Measurements from ENCODE around the gene SMCR8.
A peak's percentile ranks its signal among the peaks of the same experiment; 100 is the strongest.

SMCR8 gene, protein sequence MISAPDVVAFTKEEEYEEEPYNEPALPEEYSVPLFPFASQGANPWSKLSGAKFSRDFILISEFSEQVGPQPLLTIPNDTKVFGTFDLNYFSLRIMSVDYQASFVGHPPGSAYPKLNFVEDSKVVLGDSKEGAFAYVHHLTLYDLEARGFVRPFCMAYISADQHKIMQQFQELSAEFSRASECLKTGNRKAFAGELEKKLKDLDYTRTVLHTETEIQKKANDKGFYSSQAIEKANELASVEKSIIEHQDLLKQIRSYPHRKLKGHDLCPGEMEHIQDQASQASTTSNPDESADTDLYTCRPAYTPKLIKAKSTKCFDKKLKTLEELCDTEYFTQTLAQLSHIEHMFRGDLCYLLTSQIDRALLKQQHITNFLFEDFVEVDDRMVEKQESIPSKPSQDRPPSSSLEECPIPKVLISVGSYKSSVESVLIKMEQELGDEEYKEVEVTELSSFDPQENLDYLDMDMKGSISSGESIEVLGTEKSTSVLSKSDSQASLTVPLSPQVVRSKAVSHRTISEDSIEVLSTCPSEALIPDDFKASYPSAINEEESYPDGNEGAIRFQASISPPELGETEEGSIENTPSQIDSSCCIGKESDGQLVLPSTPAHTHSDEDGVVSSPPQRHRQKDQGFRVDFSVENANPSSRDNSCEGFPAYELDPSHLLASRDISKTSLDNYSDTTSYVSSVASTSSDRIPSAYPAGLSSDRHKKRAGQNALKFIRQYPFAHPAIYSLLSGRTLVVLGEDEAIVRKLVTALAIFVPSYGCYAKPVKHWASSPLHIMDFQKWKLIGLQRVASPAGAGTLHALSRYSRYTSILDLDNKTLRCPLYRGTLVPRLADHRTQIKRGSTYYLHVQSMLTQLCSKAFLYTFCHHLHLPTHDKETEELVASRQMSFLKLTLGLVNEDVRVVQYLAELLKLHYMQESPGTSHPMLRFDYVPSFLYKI
- 114 to 283 (median 157) reads per million in 9 experiments for total RNA-seq

DNA sequence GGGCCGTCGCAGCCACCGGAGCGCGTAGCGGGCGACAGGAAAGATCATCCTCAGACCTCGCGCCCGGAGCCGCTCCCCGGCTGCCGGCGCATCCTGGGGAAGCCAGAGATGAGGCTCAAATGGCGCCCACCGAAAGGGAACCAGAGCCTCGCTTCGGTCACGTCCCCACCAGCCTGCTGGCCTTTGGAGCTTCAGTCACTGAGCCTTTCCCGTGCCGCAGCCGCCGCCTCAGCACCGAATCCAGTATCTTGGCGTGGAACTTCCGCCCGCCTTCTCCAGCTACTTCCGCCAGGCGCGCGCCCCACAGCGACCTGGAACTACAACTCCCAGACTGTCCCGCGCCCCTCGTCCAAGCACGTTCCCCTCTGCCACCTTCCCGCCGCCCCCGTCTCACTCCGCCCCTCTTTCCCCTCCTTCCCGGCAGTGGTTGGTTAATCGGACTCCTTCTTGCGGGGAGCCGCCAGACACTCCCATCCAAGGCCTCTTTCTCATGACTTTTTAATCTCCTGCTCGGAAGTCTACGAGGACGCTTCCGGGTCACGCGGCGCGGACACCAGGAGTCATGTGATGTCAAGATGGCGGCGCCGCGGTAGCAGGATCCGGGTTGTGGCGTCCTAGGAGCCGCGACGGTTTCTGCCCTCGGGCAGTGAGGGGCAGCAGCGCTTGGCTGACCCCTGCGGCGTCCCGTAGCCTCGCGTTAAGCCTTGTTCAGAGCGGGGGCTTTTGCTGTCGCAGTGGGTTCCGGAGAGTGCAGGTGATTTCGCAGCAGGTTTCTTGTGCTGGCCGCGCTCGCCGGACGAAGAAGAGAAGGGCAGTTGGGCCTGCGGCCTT is at the start of gene SMCR8, which contains the start of gene TOP3A:
SMCR8 (plus strand) TSS at position 563 of the 831 bp plus-strand sequence. CDS start 497 bp downstream, outside the sequence.
TOP3A (minus strand) TSS at position 264 of the 831 bp plus-strand sequence; CDS start at position 48, 216 bp downstream.
- peak; percentile 90 for ATAC-seq (replicated peaks)
- Mint-ChIP-seq H3K36me3 (ENCODE audit: insufficient read depth) (peaks cover 43% of the 10 kb centered on the region), H3K4me1 (ENCODE audit: low read depth in 2 of 2) (peaks cover 52 to 68% of the 10 kb centered on the region in 2 donors), H3K9me3 (no peaks in the 10 kb centered on the region), H3K4me3 (peak within 1 kb of the TSS; percentile 88 to 98), H3K27ac (peak within 1 kb of the TSS; percentile 95), H3K27me3 (no peaks in the 10 kb centered on the region)
- DNase-seq, result peak; percentile 93 to 96 (median 95)

DNA sequence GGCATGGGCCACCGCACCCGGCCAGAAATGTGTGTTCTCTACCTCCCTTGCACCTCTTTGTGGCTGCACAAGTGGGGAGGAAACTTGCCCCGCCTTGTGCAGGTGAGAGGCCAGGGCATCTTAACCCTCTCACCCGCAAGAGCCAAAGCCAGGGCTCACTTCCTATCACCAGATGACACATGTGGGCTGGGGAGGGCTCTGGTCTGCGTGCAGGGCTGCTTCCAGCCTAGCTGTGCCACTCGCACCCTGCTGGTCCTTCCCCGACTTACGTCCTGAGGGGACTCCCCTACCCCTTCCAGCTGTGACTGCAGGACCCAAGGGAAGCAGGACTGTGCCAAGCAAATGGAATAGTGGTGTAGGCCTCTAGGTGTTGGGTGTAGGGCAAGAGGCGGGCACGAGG is 47.7 kb upstream of the SMCR8 start:
- H3K4me1 Mint-ChIP-seq (ENCODE audit: low read depth in 2 of 2), result peaks cover 13 to 22% of the 10 kb centered on the region in 2 donors
- peak in 1 of 3 experiments; percentile 24 for DNase-seq
- peak; percentile 77 for ATAC-seq (replicated peaks)
- no peaks in the 10 kb centered on the region for H3K9me3 Mint-ChIP-seq
- H3K36me3 Mint-ChIP-seq (ENCODE audit: insufficient read depth), result peaks cover 10% of the 10 kb centered on the region
- H3K27ac Mint-ChIP-seq, result no peak overlapping the region
- peak overlapping the region in 1 of 2 donors; percentile 62 for H3K4me3 Mint-ChIP-seq
- H3K27me3 Mint-ChIP-seq, result no peaks in the 10 kb centered on the region

DNA sequence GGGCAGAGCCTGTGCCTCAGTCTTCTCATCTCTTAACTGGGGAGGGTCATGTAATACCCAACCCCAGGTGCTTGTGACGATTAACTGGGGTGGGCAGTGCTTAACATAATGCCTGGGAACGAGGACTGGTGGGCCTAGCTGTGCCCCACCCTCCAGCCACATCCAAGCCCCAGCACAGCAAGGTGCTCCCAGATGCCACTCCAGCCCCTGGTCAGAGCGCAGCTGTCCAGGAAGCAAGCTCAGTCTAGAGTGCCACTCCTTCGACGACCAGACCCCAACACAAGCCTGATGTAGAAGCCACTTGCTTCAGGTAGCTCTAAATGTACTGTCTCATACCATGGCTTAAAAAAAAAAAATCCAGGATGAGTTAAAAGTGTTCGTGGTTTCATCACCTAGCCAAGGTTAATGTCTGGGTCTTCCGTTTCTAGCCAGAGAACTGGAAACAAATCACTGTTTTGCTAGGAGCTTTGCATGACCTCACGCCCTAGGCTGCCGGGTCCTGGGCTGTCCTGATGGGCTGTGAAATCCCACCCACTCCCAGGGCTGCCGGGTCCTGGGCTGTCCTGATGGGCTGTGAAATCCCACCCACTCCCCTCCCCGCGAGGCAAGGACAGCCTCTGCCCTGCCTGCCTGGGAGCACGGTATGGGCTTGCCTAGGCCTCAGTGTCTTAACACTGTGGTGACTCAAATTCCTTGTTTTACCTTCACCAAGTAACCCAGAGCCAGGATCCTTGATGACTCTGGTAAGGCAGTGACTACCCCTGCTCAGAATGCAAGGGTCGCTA is 47.0 kb upstream of the SMCR8 start:
- peak overlapping the region in 1 of 2 donors; percentile 26 for H3K27ac Mint-ChIP-seq
- H3K4me3 Mint-ChIP-seq, result peak overlapping the region in 1 of 2 donors; percentile 62

DNA sequence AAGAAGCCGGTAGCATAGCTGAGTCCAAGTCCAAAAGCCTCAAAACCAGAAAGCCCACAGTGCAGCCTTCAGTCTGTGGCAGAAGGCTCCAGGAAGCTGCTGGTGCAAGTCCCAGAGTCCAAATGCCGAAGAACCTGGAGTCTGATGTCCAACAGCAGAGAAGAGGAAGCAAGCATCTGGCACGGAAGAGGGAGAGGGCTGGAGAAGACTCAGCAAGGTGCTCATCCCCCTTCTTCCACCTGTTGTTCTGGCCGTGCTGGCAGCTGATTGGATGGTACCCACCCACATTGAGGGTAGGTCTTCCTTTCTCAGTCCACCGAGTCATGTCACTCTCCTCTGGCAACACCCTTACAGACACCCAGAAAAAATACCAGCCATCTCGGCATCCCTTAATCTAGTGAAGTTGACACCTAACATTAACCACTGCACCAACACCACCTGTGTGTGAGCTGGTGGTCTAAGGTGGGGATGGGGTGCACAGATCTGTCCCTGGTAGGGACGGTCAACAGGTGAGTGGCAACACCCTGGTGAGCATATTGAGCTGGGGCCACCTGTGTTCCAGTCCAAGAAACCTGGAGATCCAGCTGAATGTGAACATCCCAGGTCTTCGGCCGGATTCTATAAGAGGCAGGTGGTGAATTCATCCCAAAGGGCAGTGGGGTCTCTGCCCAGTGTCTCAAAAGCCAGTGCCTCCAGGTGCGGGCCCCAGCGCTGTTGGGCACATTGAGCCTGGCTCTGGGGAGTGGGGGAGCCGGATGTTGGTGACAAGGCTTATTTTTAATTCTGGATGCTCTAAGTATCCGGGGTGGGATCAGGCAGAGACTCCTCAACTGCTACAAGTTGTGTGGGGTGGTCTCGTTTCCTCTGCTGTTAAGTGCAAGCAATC is 44.8 kb upstream of the SMCR8 start:
- ATAC-seq (replicated peaks), result no peak
- no peaks in the 10 kb centered on the region for H3K9me3 Mint-ChIP-seq
- peaks cover 8 to 16% of the 10 kb centered on the region in 2 donors for H3K4me1 Mint-ChIP-seq (ENCODE audit: low read depth in 2 of 2)
- peak overlapping the region; percentile 44 to 55 for H3K27ac Mint-ChIP-seq
- no peaks in the 10 kb centered on the region for H3K27me3 Mint-ChIP-seq
- H3K4me3 Mint-ChIP-seq, result no peak overlapping the region
- DNase-seq, result no peak
- H3K36me3 Mint-ChIP-seq (ENCODE audit: insufficient read depth), result peaks cover 13% of the 10 kb centered on the region

More for the DNA sequence above, 47.0 kb upstream of the SMCR8 start:
- H3K27me3 Mint-ChIP-seq, result no peaks in the 10 kb centered on the region
- no peak for DNase-seq
- ATAC-seq (replicated peaks), result peak; percentile 81
- H3K36me3 Mint-ChIP-seq (ENCODE audit: insufficient read depth), result peaks cover 10% of the 10 kb centered on the region
- peaks cover 11 to 18% of the 10 kb centered on the region in 2 donors for H3K4me1 Mint-ChIP-seq (ENCODE audit: low read depth in 2 of 2)
- no peaks in the 10 kb centered on the region for H3K9me3 Mint-ChIP-seq

DNA sequence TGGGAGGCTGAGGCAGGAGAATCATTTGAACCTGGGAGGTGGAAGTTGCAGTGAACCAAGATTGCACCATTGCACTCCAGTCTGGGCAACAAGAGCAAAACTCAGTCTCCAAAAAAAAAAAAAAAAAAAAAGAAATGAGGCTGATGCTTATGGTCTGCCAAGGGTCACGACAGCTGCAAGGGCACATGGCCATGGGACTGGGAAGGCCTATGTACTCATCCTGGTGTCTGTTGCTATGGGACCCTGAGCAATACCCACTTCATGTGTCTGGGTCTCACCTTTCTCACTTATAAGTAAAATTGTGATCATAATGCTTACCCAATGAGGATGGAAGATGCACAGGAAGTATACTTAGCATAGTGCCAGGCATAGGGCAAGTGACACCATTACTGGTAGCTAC is 38.0 kb upstream of the SMCR8 start:
- H3K27me3 Mint-ChIP-seq, result no peaks in the 10 kb centered on the region
- ATAC-seq (replicated peaks) (no peak), DNase-seq (no peak)
- no peaks in the 10 kb centered on the region for H3K9me3 Mint-ChIP-seq
- H3K4me3 Mint-ChIP-seq, result no peak overlapping the region
- peaks cover 0 to 1% of the 10 kb centered on the region in 2 donors for H3K4me1 Mint-ChIP-seq (ENCODE audit: low read depth in 2 of 2)
- H3K36me3 Mint-ChIP-seq (ENCODE audit: insufficient read depth), result peaks cover 40% of the 10 kb centered on the region
- no peak overlapping the region for H3K27ac Mint-ChIP-seq

DNA sequence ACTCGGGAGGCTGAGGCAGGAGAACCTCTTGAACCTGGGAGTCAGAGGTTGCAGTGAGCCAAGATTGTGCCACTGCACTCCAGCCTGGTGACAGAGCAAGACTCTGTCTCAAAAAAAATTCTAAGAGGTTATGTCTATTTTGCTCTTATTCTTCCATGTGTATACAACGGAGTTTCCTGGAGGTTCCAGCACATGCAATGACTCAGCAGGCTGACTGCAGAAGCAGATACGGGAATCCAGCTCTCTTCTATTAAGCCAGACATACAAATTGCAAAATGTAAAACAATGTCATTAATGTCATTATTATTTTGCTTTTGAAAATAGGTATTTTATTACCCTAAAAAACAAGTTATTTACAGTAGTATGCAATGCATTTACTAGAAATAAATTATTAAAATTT is 36.2 kb upstream of the SMCR8 start:
- no peak overlapping the region for H3K4me3 Mint-ChIP-seq
- no peak overlapping the region for H3K27ac Mint-ChIP-seq
- peaks cover 56% of the 10 kb centered on the region for H3K36me3 Mint-ChIP-seq (ENCODE audit: insufficient read depth)
- H3K4me1 Mint-ChIP-seq (ENCODE audit: low read depth in 2 of 2), result no peaks in the 10 kb centered on the region
- no peaks in the 10 kb centered on the region for H3K9me3 Mint-ChIP-seq
- DNase-seq, result no peak
- H3K27me3 Mint-ChIP-seq, result no peaks in the 10 kb centered on the region
- no peak for ATAC-seq (replicated peaks)

DNA sequence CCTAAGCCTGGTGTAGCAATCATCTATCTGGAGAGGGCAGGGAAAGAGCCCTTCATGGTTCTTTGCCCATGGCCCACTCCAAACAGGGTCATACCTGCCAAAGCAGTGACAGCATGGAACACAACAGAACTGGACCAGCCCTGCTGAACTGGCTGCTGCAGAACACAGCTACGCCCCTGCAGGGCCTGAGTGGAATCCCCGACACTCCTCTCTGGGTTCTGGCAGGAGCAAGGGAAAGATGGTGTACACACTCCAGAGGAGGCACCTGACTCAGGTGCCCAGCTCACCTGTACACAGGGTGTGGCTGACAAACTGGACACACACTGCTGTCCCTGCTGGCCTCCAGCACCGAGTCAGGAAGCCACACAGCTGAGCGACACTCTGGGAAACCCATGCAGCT is 34.8 kb upstream of the SMCR8 start:
- H3K27me3 Mint-ChIP-seq, result no peaks in the 10 kb centered on the region
- H3K4me1 Mint-ChIP-seq (ENCODE audit: low read depth in 2 of 2), result no peaks in the 10 kb centered on the region
- DNase-seq (no peak), ATAC-seq (replicated peaks) (no peak)
- H3K36me3 Mint-ChIP-seq (ENCODE audit: insufficient read depth), result peaks cover 64% of the 10 kb centered on the region
- no peak overlapping the region for H3K27ac Mint-ChIP-seq
- no peak overlapping the region for H3K4me3 Mint-ChIP-seq
- no peaks in the 10 kb centered on the region for H3K9me3 Mint-ChIP-seq

DNA sequence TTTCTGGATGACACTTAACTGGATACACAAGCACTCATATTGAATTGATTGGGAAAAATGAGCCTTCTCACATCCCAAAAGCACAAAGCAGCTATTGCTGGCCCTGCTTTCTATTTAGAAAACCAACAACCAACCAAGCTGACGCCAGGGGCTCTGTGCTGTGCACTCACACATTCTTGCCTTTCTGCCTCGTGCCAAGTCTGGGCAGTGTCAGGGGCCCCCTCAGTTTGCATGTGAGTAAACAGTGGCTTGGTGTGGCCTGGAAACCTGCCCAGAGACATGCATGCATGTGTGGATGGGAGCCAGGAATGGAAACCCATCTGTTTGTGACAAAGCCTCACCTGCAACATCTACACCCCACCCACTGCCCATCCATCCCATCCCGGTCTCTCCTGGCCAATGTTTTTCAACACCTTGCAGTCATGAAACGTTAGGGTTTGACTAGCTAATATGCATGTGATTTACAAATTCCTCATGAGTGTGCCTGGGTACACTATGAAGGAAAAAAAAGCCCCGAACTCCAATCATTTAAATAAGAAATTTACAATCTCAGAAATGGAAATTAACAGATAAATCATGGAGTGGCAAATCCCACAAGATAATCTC is 34.2 kb upstream of the SMCR8 start:
- Mint-ChIP-seq H3K36me3 (ENCODE audit: insufficient read depth) (peaks cover 70% of the 10 kb centered on the region), H3K27me3 (no peaks in the 10 kb centered on the region), H3K4me1 (ENCODE audit: low read depth in 2 of 2) (no peaks in the 10 kb centered on the region), H3K4me3 (no peak overlapping the region), H3K27ac (peak overlapping the region in 1 of 2 donors; percentile 31), H3K9me3 (no peaks in the 10 kb centered on the region)
- DNase-seq (no peak), ATAC-seq (replicated peaks) (no peak)

DNA sequence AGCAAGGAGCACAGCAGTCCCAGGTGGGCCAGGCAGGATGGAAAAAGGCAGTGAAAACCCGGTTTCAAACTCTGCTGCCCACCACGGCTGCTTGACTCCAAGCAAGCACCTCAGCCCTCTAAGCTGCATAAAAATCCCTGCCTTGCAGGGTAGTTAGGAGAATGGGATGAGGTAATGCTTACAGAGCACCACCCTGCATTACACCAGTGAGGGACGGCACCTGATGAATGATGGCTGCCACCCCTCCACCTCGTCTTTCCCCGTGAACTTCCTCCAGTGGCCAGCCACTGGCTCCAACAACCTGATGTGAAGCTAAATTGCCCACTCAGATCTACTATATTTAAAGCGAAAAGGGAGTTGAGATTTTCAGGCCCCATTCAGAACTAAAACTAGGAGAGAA is 33.3 kb upstream of the SMCR8 start:
- H3K36me3 Mint-ChIP-seq (ENCODE audit: insufficient read depth), result peaks cover 74% of the 10 kb centered on the region
- ATAC-seq (replicated peaks), result no peak
- DNase-seq, result no peak

DNA sequence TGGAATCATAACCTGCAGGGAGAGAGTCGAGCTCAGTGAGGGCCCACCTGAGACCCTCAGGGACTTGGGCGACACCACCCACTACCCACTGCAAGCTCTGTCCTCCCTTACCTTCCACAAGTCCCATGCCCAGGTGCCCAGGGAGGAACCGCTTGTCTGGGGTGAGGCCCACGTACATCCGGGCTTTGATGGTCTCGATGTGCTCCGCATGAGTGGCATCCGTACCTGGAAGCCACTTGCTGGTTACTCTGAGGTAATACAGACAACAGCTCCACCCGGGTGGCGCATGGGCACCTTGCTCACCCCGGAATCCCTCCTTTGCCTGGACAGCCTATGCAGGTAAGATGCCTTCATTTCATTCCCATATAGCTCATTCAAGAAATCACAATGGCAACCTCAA is 29.8 kb upstream of the SMCR8 start:
- DNase-seq (no peak), ATAC-seq (replicated peaks) (no peak)
- Mint-ChIP-seq H3K27me3 (no peaks in the 10 kb centered on the region), H3K27ac (no peak overlapping the region), H3K4me1 (ENCODE audit: low read depth in 2 of 2) (no peaks in the 10 kb centered on the region), H3K36me3 (ENCODE audit: insufficient read depth) (peaks cover 73% of the 10 kb centered on the region), H3K4me3 (no peak overlapping the region), H3K9me3 (no peaks in the 10 kb centered on the region)

More for the DNA sequence above, 33.3 kb upstream of the SMCR8 start:
- H3K4me3 Mint-ChIP-seq, result no peak overlapping the region
- no peaks in the 10 kb centered on the region for H3K4me1 Mint-ChIP-seq (ENCODE audit: low read depth in 2 of 2)
- H3K27ac Mint-ChIP-seq, result no peak overlapping the region
- H3K9me3 Mint-ChIP-seq, result no peaks in the 10 kb centered on the region
- no peaks in the 10 kb centered on the region for H3K27me3 Mint-ChIP-seq

Measured in effector memory CD8-positive, alpha-beta T cell (primary cell).